ENCODE measurements around the gene CACNA1E.
"Not testable (repeated sequence)": the region's sequence is repeated elsewhere in the genome, so short reads cannot be mapped to it uniquely, and the experiment has no call there.

Gene CACNA1E

GRCh38 chr1:181518152-181518551, 34.8 kb downstream of the CACNA1E start:
- no peak for DNase-seq

- no peak for DNase-seq
These were observed 39.5 kb downstream of the CACNA1E start for GRCh38 chr1:181522864-181523263.

GRCh38 chr1:181525104-181525721, 41.9 kb downstream of the CACNA1E start:
- DNase-seq: no peak

- not testable (repeated sequence) for DNase-seq
These were observed 44.9 kb downstream of the CACNA1E start for GRCh38 chr1:181528241-181528640.

GRCh38 chr1:181531441-181531840, 48.1 kb downstream of the CACNA1E start:
- no peak for DNase-seq

- DNase-seq: no peak
These were observed 48.8 kb downstream of the CACNA1E start for GRCh38 chr1:181531951-181532600.

- no peak for DNase-seq
These were observed 55.5 kb downstream of the CACNA1E start for GRCh38 chr1:181538836-181539235.

- DNase-seq: no peak
These were observed 58.1 kb downstream of the CACNA1E start for GRCh38 chr1:181541458-181541857.

GRCh38 chr1:181541947-181542346, 58.6 kb downstream of the CACNA1E start:
- DNase-seq: peak; percentile 13

GRCh38 chr1:181542406-181542805, 59.1 kb downstream of the CACNA1E start:
- not testable (repeated sequence) for DNase-seq

GRCh38 chr1:181545395-181545794, 62.1 kb downstream of the CACNA1E start:
- no peak for DNase-seq

- DNase-seq: no peak
These were observed 65.2 kb downstream of the CACNA1E start for GRCh38 chr1:181548497-181548896.

GRCh38 chr1:181551249-181551648, 67.9 kb downstream of the CACNA1E start:
- peak; percentile 40 for DNase-seq

- DNase-seq: no peak
These were observed 68.4 kb downstream of the CACNA1E start for GRCh38 chr1:181551754-181552153.

- no peak for DNase-seq
These were observed 71.1 kb downstream of the CACNA1E start for GRCh38 chr1:181554465-181554864.

- no peak for DNase-seq
These were observed 73.3 kb downstream of the CACNA1E start for GRCh38 chr1:181556631-181557030.

- DNase-seq: no peak
These were observed 74.0 kb downstream of the CACNA1E start for GRCh38 chr1:181557313-181557712.

GRCh38 chr1:181558416-181558815, 75.1 kb downstream of the CACNA1E start:
- DNase-seq: no peak

- no peak for DNase-seq
These were observed 75.8 kb downstream of the CACNA1E start for GRCh38 chr1:181559142-181559541.

GRCh38 chr1:181562395-181562794, 79.1 kb downstream of the CACNA1E start:
- DNase-seq: no peak

GRCh38 chr1:181568736-181569135, 85.4 kb downstream of the CACNA1E start:
- DNase-seq: no peak

GRCh38 chr1:181577475-181577874, 94.2 kb downstream of the CACNA1E start:
- DNase-seq: no peak

GRCh38 chr1:181583598-181583997, 100.3 kb downstream of the CACNA1E start:
- DNase-seq: no peak

- no peak for DNase-seq
These were observed 104.6 kb downstream of the CACNA1E start for GRCh38 chr1:181587870-181588438.

- no peak for DNase-seq
These were observed 105.3 kb downstream of the CACNA1E start for GRCh38 chr1:181588631-181589030.
